Neuronal stem cell (in vitro differentiated cells): ENCODE results near the gene NOC4L.

Source experiments
- DNase-seq: peaks from one replicate; pipeline ENCODE4 v3.0.0-alpha.2; 2013; ENCODE audit warnings: low spot score
- H2AFZ ChIP-seq: one replicate; pipeline ENCODE4 v1.6.1; 2013; ENCODE audit warnings: mild to moderate bottlenecking, low read length, inconsistent platforms
- H2AK5ac ChIP-seq: 2 replicates; pipeline ENCODE4 v1.6.1; 2013; ENCODE audit warnings: low read depth, mild to moderate bottlenecking, inconsistent platforms, low read length, moderate library complexity, mixed read lengths
- H2BK120ac ChIP-seq: 2 replicates; pipeline ENCODE4 v1.6.1; 2013; ENCODE audit warnings: low read depth, mild to moderate bottlenecking, inconsistent platforms, low read length, moderate library complexity, mixed read lengths
- H2BK12ac ChIP-seq: one replicate; pipeline ENCODE4 v1.6.1; 2013; ENCODE audit warnings: low read length, inconsistent platforms
- H2BK15ac ChIP-seq: 2 replicates; pipeline ENCODE4 v1.6.1; 2013; ENCODE audit warnings: mild to moderate bottlenecking, low read length, inconsistent platforms, mixed read lengths
- H2BK5ac ChIP-seq: one replicate; pipeline ENCODE4 v1.6.1; 2013; ENCODE audit warnings: inconsistent platforms, mild to moderate bottlenecking, low read length, moderate library complexity
- H3K14ac ChIP-seq: one replicate; pipeline ENCODE4 v1.6.1; 2013; ENCODE audit warnings: low read length, inconsistent platforms
- H3K18ac ChIP-seq: 2 replicates; pipeline ENCODE4 v1.6.1; 2013; ENCODE audit warnings: low read length, inconsistent platforms
- H3K23ac ChIP-seq: 2 replicates; pipeline ENCODE4 v1.6.1; 2013; ENCODE audit warnings: low read depth, mild to moderate bottlenecking, mixed read lengths, low read length, inconsistent platforms; ENCODE audit not compliant: poor library complexity
- H3K27ac ChIP-seq: replicated peaks from 3 replicates; pipeline ENCODE4 v1.5.1; 2013; ENCODE audit warnings: low read length, inconsistent platforms
- H3K27me3 ChIP-seq, 3 experiments: 2 replicates each; pipeline ENCODE4 v1.6.1; 2013; ENCODE audit warnings: low read length in 3 of 3, mild to moderate bottlenecking in 2 of 3, inconsistent platforms in 1 of 3, low read depth in 1 of 3, mixed read lengths in 1 of 3, moderate library complexity in 1 of 3; ENCODE audit not compliant: control insufficient read depth in 3 of 3, insufficient read depth in 3 of 3
- H3K36me3 ChIP-seq, 2 donors: replicated peaks in 1 of 2; 2 replicates each; pipeline ENCODE4 v1.6.1; 2013; ENCODE audit warnings: low read length in 2 of 2; ENCODE audit not compliant: control insufficient read depth in 2 of 2, insufficient read depth in 2 of 2
- H3K4ac ChIP-seq: 2 replicates; pipeline ENCODE4 v1.6.1; 2013; ENCODE audit warnings: inconsistent platforms, mild to moderate bottlenecking, low read length, moderate library complexity
- H3K4me1 ChIP-seq, 2 donors: 1 replicate in 1 of 2; 2 replicates in 1 of 2; pipeline ENCODE4 v1.6.1; 2013; ENCODE audit warnings: low read length in 2 of 2, low read depth in 1 of 2; ENCODE audit not compliant: control insufficient read depth in 2 of 2, insufficient read depth in 1 of 2
- H3K4me2 ChIP-seq: one replicate; pipeline ENCODE4 v1.6.1; 2013; ENCODE audit warnings: mild to moderate bottlenecking, low read length, inconsistent platforms; ENCODE audit not compliant: insufficient read depth, poor library complexity, severe bottlenecking
- H3K4me3 ChIP-seq, 2 donors: 2 replicates each; pipeline ENCODE4 v1.5.1; 2013; ENCODE audit warnings: low read length in 2 of 2, mild to moderate bottlenecking in 2 of 2, inconsistent platforms in 1 of 2, moderate library complexity in 1 of 2
- H3K79me1 ChIP-seq: one replicate; pipeline ENCODE4 v1.6.1; 2013; ENCODE audit warnings: low read depth, mild to moderate bottlenecking, inconsistent platforms, low read length, moderate library complexity
- H3K9ac ChIP-seq: one replicate; pipeline ENCODE4 v1.6.1; 2013; ENCODE audit warnings: mild to moderate bottlenecking, low read depth, low read length, inconsistent platforms; ENCODE audit not compliant: poor library complexity
- H3K9me3 ChIP-seq, 2 donors: replicated peaks in 1 of 2; 2 replicates each; pipeline versions ENCODE3 to v1.6.1; 2013; ENCODE audit warnings: low read length in 2 of 2, mild to moderate bottlenecking in 2 of 2, inconsistent platforms in 1 of 2, low read depth in 1 of 2, mixed read lengths in 1 of 2, moderate library complexity in 1 of 2; ENCODE audit not compliant: control insufficient read depth in 2 of 2, insufficient read depth in 1 of 2
- H4K8ac ChIP-seq: one replicate; pipeline ENCODE4 v1.6.1; 2013; ENCODE audit warnings: low read depth, mild to moderate bottlenecking, inconsistent platforms, low read length, moderate library complexity
- H4K91ac ChIP-seq: one replicate; pipeline ENCODE4 v1.6.1; 2013; ENCODE audit warnings: low read length, low read depth, mild to moderate bottlenecking, inconsistent platforms; ENCODE audit not compliant: poor library complexity
- WGBS, 2 donors: extraction: QIAGEN DNeasy Blood & Tissue Kit; methylation state at CpG; one replicate each; pipeline ENCODE4 v1.1.7; 2013; ENCODE audit warnings: missing lambda C conversion rate in 2 of 2, mixed read lengths in 1 of 2; ENCODE audit not compliant: insufficient read length in 2 of 2, insufficient replicate concordance in 1 of 2; ENCODE audit errors: extremely low coverage in 2 of 2; 5-methylcytosine and 5-hydroxymethylcytosine counted together

NOC4L gene

GRCh38 chr12:132123970-132124765 is 20.1 kb upstream of the NOC4L start:
- Histone ChIP-seq H2BK5ac (no peak overlapping the region), H3K36me3 (peaks cover 39 to 91% of the 10 kb centered on the region in 2 donors), H3K18ac (no peak overlapping the region), H2BK12ac (no peak overlapping the region), H4K8ac (no peak overlapping the region), H2AFZ (no peak overlapping the region), H3K79me1 (peaks cover 2% of the 10 kb centered on the region), H3K4me3 (no peak overlapping the region), H3K27me3 (peaks cover 0 to 2% (median 0%) of the 10 kb centered on the region in 3 experiments), H4K91ac (no peak overlapping the region), H3K4ac (no peak overlapping the region), H2BK15ac (no peak overlapping the region), H2BK120ac (no peak overlapping the region), H2AK5ac (no peak overlapping the region), H3K4me2 (no peak overlapping the region), H3K9me3 (peaks cover 21 to 26% of the 10 kb centered on the region in 2 donors), H3K27ac (no peak overlapping the region), H3K23ac (peak overlapping the region; percentile 22), H3K4me1 (no peaks in the 10 kb centered on the region), H3K14ac (peak overlapping the region; percentile 6), H3K9ac (no peak overlapping the region)
- DNase-seq, result no peak
- WGBS, 2 donors, result 83% methylated on average over 1 of the region's 12 CpGs; no CpG with 5 or more reads in 1 of the 2 donors

GRCh38 chr12:132124766-132125425 is 19.4 kb upstream of the NOC4L start:
- no peak overlapping the region for H2BK12ac ChIP-seq
- no peak overlapping the region for H2AK5ac ChIP-seq
- H3K9me3 ChIP-seq, result peaks cover 22 to 27% of the 10 kb centered on the region in 2 donors
- no peak overlapping the region for H3K18ac ChIP-seq
- H3K27ac ChIP-seq, result no peak overlapping the region
- no peak overlapping the region for H2BK15ac ChIP-seq
- no peak overlapping the region for H3K14ac ChIP-seq
- DNase-seq, result no peak
- no peak overlapping the region for H3K4ac ChIP-seq
- no peak overlapping the region for H3K9ac ChIP-seq
- H4K91ac ChIP-seq, result no peak overlapping the region
- H3K4me2 ChIP-seq, result no peak overlapping the region
- H3K4me3 ChIP-seq, result no peak overlapping the region
- peaks cover 41 to 92% of the 10 kb centered on the region in 2 donors for H3K36me3 ChIP-seq
- H2BK120ac ChIP-seq, result no peak overlapping the region
- peaks cover 2% of the 10 kb centered on the region for H3K79me1 ChIP-seq
- no CpG with 5 or more reads among the region's 19 CpGs for WGBS, 2 donors
- H2BK5ac ChIP-seq, result no peak overlapping the region
- H3K27me3 ChIP-seq, result peaks cover 0 to 2% (median 0%) of the 10 kb centered on the region in 3 experiments
- H2AFZ ChIP-seq, result no peak overlapping the region
- peak overlapping the region; percentile 22 for H3K23ac ChIP-seq
- H4K8ac ChIP-seq, result no peak overlapping the region
- no peaks in the 10 kb centered on the region for H3K4me1 ChIP-seq

GRCh38 chr12:132125736-132126135 is 18.5 kb upstream of the NOC4L start:
- H3K79me1 ChIP-seq, result peaks cover 2% of the 10 kb centered on the region
- peaks cover 25 to 27% of the 10 kb centered on the region in 2 donors for H3K9me3 ChIP-seq
- H2BK120ac ChIP-seq, result no peak overlapping the region
- H3K4me2 ChIP-seq, result no peak overlapping the region
- no peak overlapping the region for H3K4ac ChIP-seq
- no peak overlapping the region for H4K91ac ChIP-seq
- H2BK5ac ChIP-seq, result no peak overlapping the region
- H4K8ac ChIP-seq, result peak overlapping the region; percentile 17
- WGBS, 2 donors, result no CpG with 5 or more reads among the region's 12 CpGs
- no peak overlapping the region for H3K18ac ChIP-seq
- peak overlapping the region; percentile 58 for H2BK12ac ChIP-seq
- peak overlapping the region in 1 of 2 donors; percentile 25 for H3K4me3 ChIP-seq
- no peak overlapping the region for H2AK5ac ChIP-seq
- no peak overlapping the region for H2AFZ ChIP-seq
- H3K23ac ChIP-seq, result peak overlapping the region; percentile 85
- H3K9ac ChIP-seq, result no peak overlapping the region
- no peak overlapping the region for H3K27ac ChIP-seq
- no peak for DNase-seq
- H2BK15ac ChIP-seq, result no peak overlapping the region
- no peaks in the 10 kb centered on the region for H3K4me1 ChIP-seq
- H3K36me3 ChIP-seq, result peaks cover 41 to 86% of the 10 kb centered on the region in 2 donors
- H3K14ac ChIP-seq, result peak overlapping the region; percentile 56
- peaks cover 0 to 2% (median 0%) of the 10 kb centered on the region in 3 experiments for H3K27me3 ChIP-seq

GRCh38 chr12:132127041-132127440 is 17.2 kb upstream of the NOC4L start:
- no peak overlapping the region for H2BK120ac ChIP-seq
- H3K4me1 ChIP-seq, result no peaks in the 10 kb centered on the region
- H3K4me2 ChIP-seq, result no peak overlapping the region
- no peak overlapping the region for H3K27ac ChIP-seq
- H4K91ac ChIP-seq, result no peak overlapping the region
- H3K9ac ChIP-seq, result no peak overlapping the region
- H2AK5ac ChIP-seq, result no peak overlapping the region
- no peak overlapping the region for H2BK5ac ChIP-seq
- no peak for DNase-seq
- peaks cover 36 to 75% of the 10 kb centered on the region in 2 donors for H3K36me3 ChIP-seq
- H3K9me3 ChIP-seq, result peaks cover 25 to 27% of the 10 kb centered on the region in 2 donors
- no peak overlapping the region for H4K8ac ChIP-seq
- no peak overlapping the region for H2AFZ ChIP-seq
- H3K27me3 ChIP-seq, result peaks cover 0 to 2% (median 0%) of the 10 kb centered on the region in 3 experiments
- H2BK12ac ChIP-seq, result no peak overlapping the region
- H3K18ac ChIP-seq, result no peak overlapping the region
- peaks cover 3% of the 10 kb centered on the region for H3K79me1 ChIP-seq
- peak overlapping the region in 1 of 2 donors; percentile 40 for H3K4me3 ChIP-seq
- H3K14ac ChIP-seq, result no peak overlapping the region
- no peak overlapping the region for H2BK15ac ChIP-seq
- H3K23ac ChIP-seq, result no peak overlapping the region
- H3K4ac ChIP-seq, result no peak overlapping the region
- no CpG with 5 or more reads among the region's 8 CpGs for WGBS, 2 donors
